Measurements from ENCODE around the gene ABHD1.
"Not testable (repeated sequence)": the region's sequence is repeated elsewhere in the genome, so short reads cannot be mapped to it uniquely, and the experiment has no call there.

Gene ABHD1

GRCh38 chr2:27087823-27088410 lies 35.7 kb upstream of the ABHD1 start:
- DNase-seq, result no peak

- DNase-seq, result no peak
These were observed 35.0 kb upstream of the ABHD1 start for GRCh38 chr2:27088634-27089033.

GRCh38 chr2:27089111-27089954 lies 34.3 kb upstream of the ABHD1 start:
- no peak for DNase-seq

- no peak for DNase-seq
These were observed 31.6 kb upstream of the ABHD1 start for GRCh38 chr2:27091746-27092695.

GRCh38 chr2:27092696-27093429 lies 30.8 kb upstream of the ABHD1 start:
- DNase-seq, result no peak

- DNase-seq, result no peak
These were observed 29.9 kb upstream of the ABHD1 start for GRCh38 chr2:27093430-27094352.

- no peak for DNase-seq
These were observed 29.1 kb upstream of the ABHD1 start for GRCh38 chr2:27094353-27094984.

- no peak for DNase-seq
These were observed 28.2 kb upstream of the ABHD1 start for GRCh38 chr2:27095427-27095744.

GRCh38 chr2:27095745-27096651 lies 27.6 kb upstream of the ABHD1 start:
- DNase-seq, result peak; percentile 34

- DNase-seq, result no peak
These were observed 26.8 kb upstream of the ABHD1 start for GRCh38 chr2:27096748-27097297.

- DNase-seq, result no peak
These were observed 26.3 kb upstream of the ABHD1 start for GRCh38 chr2:27097341-27097740.

- no peak for DNase-seq
These were observed 24.2 kb upstream of the ABHD1 start for GRCh38 chr2:27099334-27099955.

GRCh38 chr2:27100036-27100435 lies 23.6 kb upstream of the ABHD1 start:
- DNase-seq, result no peak

- DNase-seq, result no peak
These were observed 21.3 kb upstream of the ABHD1 start for GRCh38 chr2:27102329-27102728.

GRCh38 chr2:27105981-27106380 lies 17.6 kb upstream of the ABHD1 start:
- no peak for DNase-seq

- DNase-seq, result no peak
These were observed 15.4 kb upstream of the ABHD1 start for GRCh38 chr2:27108221-27108620.

- no peak for DNase-seq
These were observed 14.5 kb upstream of the ABHD1 start for GRCh38 chr2:27109083-27109482.

- not testable (repeated sequence) for DNase-seq
These were observed 12.8 kb upstream of the ABHD1 start for GRCh38 chr2:27110603-27111352.

Data from stimulated activated CD4-positive, alpha-beta T cell treated with anti-CD3 and anti-CD28 coated beads, Interleukin-4, amount 100 ng/mL, for 1 hour (primary cell).